Transverse colon (tissue), 4 donors: Measurements from ENCODE around the gene COQ5. TPM values are rescaled to one million over a fixed set of nuclear protein-coding genes. Genes with fewer than 3 reads are reported as not detected.

Experiments used
- DNase-seq: peaks from one replicate; pipeline ENCODE4 v3.0.0-alpha.2; 2019
- H3K27ac ChIP-seq, 4 donors: fragments of 200-600 bp; sonication (generic); 2 replicates each; pipeline ENCODE4 v1.5.1; 2016 to 2018; ENCODE audit warnings: inconsistent platforms in 4 of 4
- H3K27me3 ChIP-seq: fragments of 200-600 bp; sonication (generic); 2 replicates; pipeline ENCODE4 v1.5.1; 2017; ENCODE audit warnings: inconsistent platforms
- H3K36me3 ChIP-seq, 4 donors: fragments of 200-600 bp; sonication (generic); 2 replicates each; pipeline ENCODE4 v1.5.1; 2017 to 2019; ENCODE audit warnings: inconsistent platforms in 4 of 4
- H3K4me1 ChIP-seq, 4 donors: fragments of 200-600 bp; sonication (generic); 2 replicates each; pipeline ENCODE4 v1.5.1; 2017 to 2020; ENCODE audit warnings: inconsistent platforms in 4 of 4
- H3K4me3 ChIP-seq, 4 donors: fragments of 200-600 bp; sonication (generic); 1 replicate in 1 of 4; 2 replicates in 3 of 4; pipeline versions ENCODE4 v1.5.1 to v1.6.1; 2017 to 2019; ENCODE audit warnings: inconsistent platforms in 4 of 4
- H3K9me3 ChIP-seq, 2 donors: fragments of 200-600 bp; sonication (generic); 2 replicates each; pipeline ENCODE4 v1.5.1; 2017 to 2019; ENCODE audit warnings: inconsistent platforms in 2 of 2
- CTCF ChIP-seq, 5 experiments: fragments of 200-600 bp in 3 of 5; fragments of 450-650 bp in 2 of 5; sonication (generic) in 3 of 5; IDR thresholded peaks; 1 replicate in 2 of 5; 2 replicates in 3 of 5; pipeline ENCODE4 v1.5.1; 2016 to 2017; ENCODE audit warnings: antibody characterized with exemption in 5 of 5, inconsistent platforms in 3 of 5, mild to moderate bottlenecking in 2 of 5, moderate library complexity in 1 of 5
- EP300 ChIP-seq: sonication (generic); formaldehyde crosslinking; IDR thresholded peaks from one replicate; pipeline ENCODE4 v1.6.1; 2017; ENCODE audit warnings: antibody characterized with exemption, low read depth
- POLR2A ChIP-seq: fragments of 450-650 bp; IDR thresholded peaks from one replicate; pipeline ENCODE4 v1.6.1; 2016; ENCODE audit warnings: antibody characterized with exemption, mild to moderate bottlenecking, moderate library complexity
- POLR2AphosphoS5 ChIP-seq, 3 donors: sonication (generic); formaldehyde crosslinking; IDR thresholded peaks; one replicate each; pipeline ENCODE4 v1.6.1; 2016; ENCODE audit warnings: antibody characterized with exemption in 3 of 3
- WGBS, 2 donors: methylation state at CpG; one replicate each; pipeline ENCODE4 v1.1.5; 2018; ENCODE audit warnings: low coverage in 1 of 2; 5-methylcytosine and 5-hydroxymethylcytosine counted together
- in situ Hi-C, 4 donors: fragments of 200-750 bp; cut with MboI; loops; one replicate each; pipeline versions ENCODE4 v1.15.0 to v1.15.1; 2017; ENCODE audit warnings: low sequenced_read_pairs in 3 of 4, low pct_ligation_motif_present in 1 of 4, low pct_unique_long_range_greater_than_20kb in 1 of 4
- intact Hi-C: fragments of 100-400 bp; cut with DNase I; formaldehyde crosslinking; loops from one replicate; pipeline ENCODE4 v1.15.1; 2023; ENCODE audit warnings: low total_unique reads
- total RNA-seq, 4 donors: library from RNA; depleted of rRNA; stranded (reverse); fragments of >200 nt; gene quantifications; one replicate each; pipeline ENCODE4 v1.1.0, GENCODE V29; 2016

The COQ5 gene
- total RNA-seq, 4 donors from 2014 or later: 20.9 to 34.9 (median 31.9) TPM

GRCh38 chr12:120466560-120467315 lies 62.2 kb downstream of the COQ5 start:
- TF ChIP-seq CTCF (IDR thresholded peaks at IDR 0.05): peak; percentile 28 to 41 (median 31)
- no peak for TF ChIP-seq EP300
- in situ Hi-C loops (no loop called here), intact Hi-C loops (no loop called here)
- H3K27me3 ChIP-seq: no peaks in the 10 kb centered on the region
- WGBS, 2 donors: 65 to 70% methylated on average over 5 to 8 of the region's 8 CpGs
- H3K4me3 ChIP-seq: no peak overlapping the region
- H3K36me3 ChIP-seq: peaks cover 0 to 40% (median 19%) of the 10 kb centered on the region in 4 donors
- H3K4me1 ChIP-seq: peaks cover 0 to 39% (median 18%) of the 10 kb centered on the region in 4 donors
- DNase-seq: peak; percentile 13
- H3K27ac ChIP-seq: no peak overlapping the region
- no peaks in the 10 kb centered on the region for H3K9me3 ChIP-seq

DNA sequence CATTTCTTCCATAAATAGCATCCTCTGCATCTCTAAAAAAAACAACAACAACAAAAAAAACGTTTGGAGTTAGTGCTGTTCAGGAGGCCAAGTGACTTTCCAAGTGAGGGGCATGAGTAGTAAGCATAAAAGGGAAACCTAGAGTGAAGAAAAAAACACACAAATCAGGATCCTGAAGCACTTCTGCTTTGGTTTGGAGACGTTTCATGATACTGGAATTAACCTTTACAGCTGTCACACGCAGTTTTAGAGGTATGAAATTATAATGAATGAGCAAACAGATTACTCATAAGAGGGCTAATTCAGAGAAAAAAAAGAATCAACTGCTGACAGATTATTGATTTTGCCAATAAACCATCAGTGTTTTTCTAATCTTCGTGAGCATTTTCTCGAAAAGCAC lies 63.2 kb downstream of the COQ5 start:
- in situ Hi-C loops: no loop called here
- no peak for TF ChIP-seq EP300
- no peak for TF ChIP-seq POLR2A
- no peak for TF ChIP-seq POLR2AphosphoS5 (IDR thresholded peaks at IDR 0.05)
- TF ChIP-seq CTCF (IDR thresholded peaks at IDR 0.05): no peak
- no peaks in the 10 kb centered on the region for H3K9me3 ChIP-seq
- H3K4me1 ChIP-seq: peaks cover 0 to 38% (median 15%) of the 10 kb centered on the region in 4 donors
- no peak overlapping the region for H3K27ac ChIP-seq
- peaks cover 0 to 46% (median 21%) of the 10 kb centered on the region in 4 donors for H3K36me3 ChIP-seq
- intact Hi-C loops: no loop called here
- H3K27me3 ChIP-seq: no peaks in the 10 kb centered on the region
- 26 to 34% methylated on average over 5 of the region's 5 CpGs for WGBS, 2 donors
- no peak overlapping the region for H3K4me3 ChIP-seq
- DNase-seq: no peak

DNA sequence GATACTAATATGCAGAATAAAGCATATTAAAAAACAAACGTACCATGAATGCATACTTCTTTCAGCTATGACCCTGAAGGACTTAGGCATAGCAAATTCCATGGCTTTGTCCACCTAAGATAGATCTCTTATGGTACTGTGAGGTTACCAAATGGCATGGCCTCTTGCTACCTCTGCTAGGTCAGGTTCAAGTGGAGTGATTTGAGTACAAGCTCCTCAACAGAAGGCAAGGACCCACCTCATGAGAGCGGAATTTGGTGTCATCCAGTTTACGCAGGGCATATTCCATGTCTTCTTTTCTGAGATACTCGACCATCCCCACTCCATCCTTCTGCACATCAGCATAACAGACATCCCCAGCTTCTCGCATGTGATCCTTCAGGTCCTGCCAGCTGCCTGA lies 65.2 kb downstream of the COQ5 start:
- Histone ChIP-seq H3K27me3 (no peaks in the 10 kb centered on the region), H3K36me3 (peaks cover 0 to 60% (median 29%) of the 10 kb centered on the region in 4 donors), H3K27ac (no peak overlapping the region), H3K4me1 (peaks cover 0 to 27% (median 10%) of the 10 kb centered on the region in 4 donors), H3K4me3 (no peak overlapping the region), H3K9me3 (no peaks in the 10 kb centered on the region)
- in situ Hi-C loops (no loop called here), intact Hi-C loops (no loop called here)
- DNase-seq: no peak
- WGBS, 2 donors: 90 to 100% methylated on average over 1 to 5 of the region's 5 CpGs
- TF ChIP-seq EP300 (no peak), POLR2A (no peak), POLR2AphosphoS5 (IDR thresholded peaks at IDR 0.05) (no peak), CTCF (IDR thresholded peaks at IDR 0.05) (no peak)

DNA sequence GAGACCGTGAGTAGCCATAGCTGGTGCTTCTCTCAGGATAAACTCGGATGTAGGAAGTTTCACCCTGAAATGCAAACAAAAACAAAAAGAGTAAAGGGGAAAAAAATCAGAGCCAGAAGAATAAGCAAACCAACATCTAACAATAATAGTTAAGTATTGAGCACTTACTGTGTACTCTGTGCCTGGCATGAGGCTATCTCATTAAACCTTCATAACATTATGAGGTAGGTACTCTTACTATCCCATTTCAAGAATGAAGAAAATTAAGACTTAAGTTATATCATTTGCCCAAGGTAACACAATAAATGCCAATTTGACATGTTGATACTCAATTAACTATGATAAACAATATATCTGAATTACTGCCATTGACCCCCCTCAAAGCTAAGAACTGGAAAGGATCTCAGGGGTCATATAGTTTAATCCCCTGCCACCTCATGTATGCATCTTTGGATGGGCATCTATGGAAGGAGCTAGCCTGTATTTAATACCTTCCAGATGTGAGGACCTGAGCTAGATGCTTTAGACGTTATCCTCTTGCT lies 66.8 kb downstream of the COQ5 start:
- intact Hi-C loops (no loop called here), in situ Hi-C loops (no loop called here)
- Histone ChIP-seq H3K9me3 (no peaks in the 10 kb centered on the region), H3K27me3 (no peaks in the 10 kb centered on the region), H3K4me3 (no peak overlapping the region), H3K4me1 (peaks cover 0 to 13% (median 3%) of the 10 kb centered on the region in 4 donors), H3K27ac (no peak overlapping the region), H3K36me3 (peaks cover 0 to 71% (median 33%) of the 10 kb centered on the region in 4 donors)
- 79% methylated on average over 2 to 3 of the region's 3 CpGs for WGBS, 2 donors
- DNase-seq: no peak
- TF ChIP-seq EP300: no peak
- TF ChIP-seq CTCF (IDR thresholded peaks at IDR 0.05): no peak
- no peak for TF ChIP-seq POLR2A
- no peak for TF ChIP-seq POLR2AphosphoS5 (IDR thresholded peaks at IDR 0.05)
